SH-SY5Y (cell line): ENCODE data around the gene SEPTIN11.

Experiments
- GATA2 ChIP-seq: IDR thresholded peaks from 2 replicates; pipeline ENCODE4 v1.6.1; 2011; ENCODE audit warnings: mild to moderate bottlenecking, low read depth, low read length
- GATA3 ChIP-seq: IDR thresholded peaks from 2 replicates; pipeline ENCODE4 v1.6.1; 2011; ENCODE audit warnings: low read depth, mild to moderate bottlenecking, low read length, moderate library complexity

The SEPTIN11 gene

DNA sequence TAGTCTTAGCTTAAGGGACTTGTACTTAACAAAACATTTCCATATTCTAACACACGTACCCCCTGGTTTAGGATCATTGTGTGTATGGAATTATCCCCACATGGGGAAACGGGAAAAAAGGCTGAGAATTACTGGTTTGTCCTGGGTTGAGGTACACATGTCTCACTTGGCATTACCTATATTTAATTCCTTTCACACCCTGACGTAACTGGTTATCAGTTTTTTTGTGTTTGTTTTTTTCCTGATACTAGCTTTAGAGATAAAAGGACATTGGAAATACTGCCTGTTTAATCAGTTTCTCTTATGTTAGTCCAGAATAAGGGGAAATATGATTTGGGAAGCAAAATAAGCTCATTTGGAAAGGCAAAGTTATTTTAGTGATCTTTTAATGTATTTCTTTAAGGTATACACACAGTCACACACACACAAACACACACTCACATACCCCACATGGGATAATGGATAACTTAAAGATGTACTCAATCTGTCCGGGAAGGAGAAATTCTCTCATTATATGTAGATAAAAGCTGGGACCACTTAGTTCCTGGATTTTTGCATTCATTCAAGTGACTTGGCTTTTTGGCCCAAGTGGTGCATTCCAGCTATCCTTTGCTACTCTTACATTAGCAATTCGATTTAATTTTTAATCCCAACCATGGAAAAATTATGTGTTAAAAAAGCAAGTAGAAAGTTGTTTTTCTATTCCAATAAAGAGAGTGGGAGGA lies 13.0 kb downstream of the SEPTIN11 start:
- TF ChIP-seq GATA3: no peak
- TF ChIP-seq GATA2: no peak

DNA sequence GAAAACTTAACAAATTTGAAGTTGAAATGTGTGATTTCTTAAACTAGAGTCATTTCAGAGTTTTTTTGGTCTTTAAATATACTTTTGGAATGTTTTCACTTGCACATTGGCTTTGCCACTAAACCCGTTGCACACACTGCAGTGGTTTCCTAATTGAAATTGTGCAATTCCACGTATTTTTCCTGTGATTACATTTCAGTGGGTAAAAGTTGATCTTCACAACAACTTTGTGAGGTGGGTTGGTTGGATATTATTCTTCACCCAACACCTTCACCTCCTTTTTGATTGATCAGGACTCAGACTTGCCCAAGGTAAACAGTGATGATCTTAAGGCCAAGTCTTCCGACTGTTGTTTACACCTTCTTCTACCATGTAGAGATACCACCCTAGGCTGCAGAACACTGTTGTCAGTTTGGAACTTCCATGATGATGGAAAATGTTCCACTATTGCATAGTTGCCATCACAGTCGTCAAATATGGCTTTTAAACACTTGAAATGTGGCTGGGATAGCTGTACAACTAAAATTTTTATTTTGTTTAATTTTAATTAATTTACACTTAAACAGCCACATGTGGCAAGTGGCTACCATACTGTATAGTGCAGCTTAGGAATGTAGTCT lies 13.7 kb downstream of the SEPTIN11 start:
- TF ChIP-seq GATA2 (no peak), GATA3 (no peak)

DNA sequence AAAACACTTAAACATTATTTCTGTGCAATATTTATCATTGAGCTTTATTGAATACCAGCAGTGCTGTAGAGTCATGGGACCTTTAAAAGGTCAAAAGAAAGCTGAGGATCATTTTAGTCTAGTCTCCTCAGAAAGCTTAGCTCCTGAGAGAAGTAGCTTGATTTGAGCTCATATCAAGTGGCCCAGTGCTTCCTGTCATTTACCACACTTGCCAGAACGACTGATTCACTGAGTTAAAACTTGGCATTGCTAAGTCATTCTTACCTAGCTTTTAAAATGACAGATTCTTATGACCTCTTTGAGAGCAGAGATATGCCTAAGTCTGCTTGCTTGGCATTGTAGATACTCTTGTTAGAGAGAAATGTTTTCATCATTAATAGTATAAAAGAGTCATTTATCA lies 15.2 kb downstream of the SEPTIN11 start:
- TF ChIP-seq GATA2 (no peak), GATA3 (no peak)

DNA sequence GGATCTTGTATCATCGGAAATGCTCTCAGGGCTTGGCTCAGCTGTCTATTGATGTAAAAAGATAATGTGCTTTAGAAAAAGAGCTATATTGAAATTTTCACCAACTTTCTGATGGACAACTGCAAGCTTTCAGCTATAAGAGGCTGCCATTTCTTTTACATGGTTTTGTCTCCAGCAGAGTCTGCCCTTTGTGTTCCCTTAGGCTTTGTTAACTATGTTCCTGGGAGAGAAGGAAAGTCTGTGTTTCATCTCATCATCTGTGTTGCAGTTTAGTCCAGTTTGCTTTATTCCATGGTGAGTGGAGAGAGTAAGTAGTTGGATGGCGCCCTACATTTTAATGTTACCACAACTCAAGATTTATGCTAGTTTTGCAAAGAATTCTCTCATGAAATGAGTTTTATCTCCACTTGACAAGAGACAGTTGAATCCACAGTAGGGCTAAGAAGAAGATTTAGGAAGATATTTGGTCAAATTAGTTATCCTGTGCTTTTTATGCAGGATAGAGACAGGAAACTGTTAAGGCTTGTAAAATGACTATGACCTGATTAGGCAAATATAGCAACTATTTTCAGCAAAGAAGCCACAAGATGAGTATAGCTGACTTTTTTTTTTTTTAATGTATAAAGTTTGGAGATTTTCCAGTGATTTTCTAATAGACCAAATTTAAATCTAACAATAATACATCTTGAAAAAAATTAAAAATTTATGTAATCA lies 16.5 kb downstream of the SEPTIN11 start:
- TF ChIP-seq GATA2 (no peak), GATA3 (no peak)

DNA sequence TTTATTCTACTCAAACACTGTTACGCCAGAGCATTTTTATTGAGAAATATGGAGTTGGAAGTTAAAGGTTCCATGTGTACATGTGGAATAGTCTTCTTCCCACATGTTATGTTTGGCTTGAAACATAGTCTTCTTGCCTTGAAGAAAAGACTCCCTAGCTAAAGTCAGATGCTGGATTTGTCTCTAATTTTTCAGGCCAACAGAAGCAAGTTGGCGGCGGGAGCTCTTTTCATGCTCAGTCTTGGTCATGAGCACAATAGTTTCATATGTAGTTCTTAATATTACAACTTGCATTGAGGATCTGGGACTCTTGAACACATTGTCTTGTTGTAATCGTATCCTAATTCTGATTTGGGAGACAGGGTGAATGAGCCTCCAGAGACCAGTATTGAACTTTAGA lies 19.4 kb downstream of the SEPTIN11 start:
- no peak for TF ChIP-seq GATA2
- no peak for TF ChIP-seq GATA3

DNA sequence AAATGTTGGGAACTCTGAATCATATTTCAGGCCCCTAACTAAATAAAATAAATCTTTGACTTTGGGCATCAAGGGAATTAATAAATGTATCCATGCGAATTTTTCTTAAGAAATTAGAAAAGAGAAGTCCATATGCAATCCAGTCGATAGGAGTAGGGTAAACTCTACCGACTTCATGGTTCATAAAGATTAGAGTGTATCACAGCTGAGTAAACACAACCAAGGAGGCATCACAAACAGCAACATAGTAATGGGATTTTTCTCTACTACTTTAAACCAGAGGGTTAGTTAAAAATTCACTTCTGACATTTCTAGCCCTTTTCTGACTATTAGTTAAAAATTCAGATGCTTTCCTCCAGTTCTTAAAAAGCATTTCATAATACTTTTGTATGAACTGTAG lies 19.9 kb downstream of the SEPTIN11 start:
- no peak for TF ChIP-seq GATA2
- TF ChIP-seq GATA3: no peak

DNA sequence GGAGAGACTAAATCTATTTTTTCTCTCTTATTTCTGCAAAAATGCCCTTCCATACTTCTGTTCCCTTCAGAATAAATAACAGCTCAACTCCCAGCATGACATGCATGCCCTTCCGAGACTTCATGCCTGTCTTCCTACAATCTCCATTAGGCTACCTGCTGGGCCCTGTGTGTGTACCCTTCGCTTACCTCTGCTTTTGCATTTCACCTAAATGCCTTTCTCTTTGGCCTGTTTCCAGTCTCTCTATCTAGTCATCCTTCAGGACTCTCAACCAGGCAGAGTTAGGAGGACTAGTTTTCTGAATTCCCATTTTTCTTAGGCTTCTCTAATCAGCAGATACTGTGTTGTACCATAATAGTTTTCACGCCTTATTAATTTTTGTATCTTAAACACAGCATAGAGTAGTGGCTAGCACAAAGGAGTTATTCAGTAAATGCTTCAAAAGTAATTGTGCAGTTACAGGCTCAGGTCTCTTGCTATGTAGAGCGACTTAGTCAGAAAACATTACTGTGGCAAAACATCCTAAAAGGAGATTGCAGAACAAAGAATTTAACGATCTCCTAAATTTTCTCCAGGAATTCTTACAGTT lies 20.5 kb downstream of the SEPTIN11 start:
- no peak for TF ChIP-seq GATA3
- TF ChIP-seq GATA2: no peak

DNA sequence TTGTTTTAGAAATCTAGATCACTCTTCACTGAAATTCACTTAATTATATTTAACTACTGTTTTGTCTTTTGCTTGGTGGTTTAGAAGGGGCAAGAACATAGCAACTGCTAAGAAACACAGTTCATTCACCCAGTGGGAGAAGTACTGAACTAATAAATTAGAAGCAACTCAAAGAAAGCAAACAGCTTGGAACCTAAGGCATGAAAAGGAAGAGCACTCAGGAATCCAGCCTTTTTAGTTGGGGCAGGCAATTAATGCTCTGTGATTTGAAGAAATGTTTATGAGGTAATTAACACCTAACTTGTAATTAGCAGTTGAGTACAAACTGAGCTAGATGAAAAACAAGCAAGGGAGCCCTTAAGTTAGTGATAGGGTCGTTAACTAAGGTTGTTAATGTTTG lies 22.8 kb downstream of the SEPTIN11 start:
- no peak for TF ChIP-seq GATA3
- TF ChIP-seq GATA2: no peak

DNA sequence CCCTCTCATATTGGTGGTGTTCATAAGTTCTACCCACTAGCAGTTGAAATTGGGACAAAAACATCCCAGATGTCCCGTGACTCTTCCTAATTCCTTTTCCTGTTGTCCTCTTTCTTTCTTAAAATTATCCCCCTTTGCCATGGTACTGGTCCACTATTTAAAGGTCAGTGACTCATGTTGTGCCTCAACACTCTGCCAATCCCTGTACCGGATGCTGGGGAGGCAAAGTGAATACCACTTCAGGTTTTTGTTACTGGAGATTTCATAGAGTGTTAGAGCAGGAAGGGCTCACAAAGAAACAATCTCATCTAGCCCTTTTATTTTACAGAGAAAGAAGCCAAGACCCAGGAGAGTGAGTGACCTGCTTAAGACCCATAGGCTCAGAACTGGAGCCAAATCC lies 24.6 kb downstream of the SEPTIN11 start:
- no peak for TF ChIP-seq GATA2
- no peak for TF ChIP-seq GATA3

DNA sequence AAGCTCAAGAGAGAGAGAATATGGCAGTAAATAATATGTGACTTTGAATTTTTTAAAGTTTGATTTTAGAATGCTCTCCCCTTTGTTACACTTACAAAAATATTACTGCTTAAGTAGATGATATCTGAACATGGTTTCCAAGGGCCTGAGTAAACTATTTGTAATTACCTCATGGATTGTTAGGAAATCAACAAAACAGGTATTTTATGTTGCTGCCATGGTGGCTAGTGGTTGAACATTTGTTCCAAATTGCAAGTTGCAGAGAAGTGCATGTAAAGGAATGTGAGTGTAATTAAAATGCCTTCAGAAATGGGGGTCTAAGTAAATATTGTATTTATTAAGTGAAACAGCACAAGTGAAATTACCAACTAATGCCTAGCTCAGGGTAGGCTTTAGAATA lies 27.6 kb downstream of the SEPTIN11 start:
- TF ChIP-seq GATA3: no peak
- no peak for TF ChIP-seq GATA2

DNA sequence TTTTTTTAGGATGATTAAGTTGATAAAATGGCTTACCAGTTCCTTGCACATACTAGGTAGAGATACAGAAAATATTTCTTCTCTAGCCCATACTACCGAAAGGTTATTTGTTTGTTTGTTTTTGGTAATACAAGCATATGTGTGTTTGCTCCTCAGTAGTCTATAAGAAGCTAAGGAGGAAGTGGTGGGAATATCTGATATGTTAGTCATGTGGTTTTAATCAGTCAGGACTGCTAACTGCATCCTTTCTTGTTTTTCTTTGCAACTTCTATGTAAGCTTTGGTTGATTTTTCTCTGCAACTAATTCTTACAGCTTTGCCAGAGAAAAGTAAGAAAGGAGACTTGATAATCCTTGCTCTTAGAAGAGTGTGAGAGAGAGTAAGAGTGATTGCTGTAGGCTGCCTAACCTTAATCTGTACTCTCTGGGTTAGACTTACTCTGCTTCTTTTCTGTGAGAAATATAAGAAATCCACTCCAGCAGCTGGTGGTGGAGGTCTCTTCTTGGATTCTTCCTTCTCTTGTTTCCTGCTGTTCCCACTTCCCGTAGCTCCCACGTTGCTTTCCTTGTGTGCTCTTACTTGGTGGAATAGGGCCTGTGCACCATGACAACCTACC lies 28.3 kb downstream of the SEPTIN11 start:
- TF ChIP-seq GATA2 (no peak), GATA3 (no peak)

DNA sequence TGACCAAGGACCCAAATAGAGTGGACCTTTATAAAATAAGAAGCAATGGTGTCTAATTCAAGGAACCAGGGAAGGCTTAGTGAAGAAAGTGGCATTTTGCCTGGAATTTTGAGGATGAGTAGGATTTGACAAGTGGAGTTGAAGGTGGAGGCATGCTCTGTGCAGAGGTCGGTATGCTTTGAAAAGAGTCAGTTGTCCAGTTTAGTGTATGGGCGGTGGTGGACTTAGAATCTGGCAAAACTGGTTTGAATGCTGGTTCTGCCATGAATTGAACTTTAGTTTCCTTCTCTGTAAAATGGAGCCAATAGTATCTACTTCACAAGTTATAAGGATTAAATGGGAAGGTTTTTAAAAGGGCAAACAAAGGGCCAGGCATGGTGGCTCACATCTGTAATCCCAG lies 29.7 kb downstream of the SEPTIN11 start:
- TF ChIP-seq GATA3: no peak
- no peak for TF ChIP-seq GATA2

DNA sequence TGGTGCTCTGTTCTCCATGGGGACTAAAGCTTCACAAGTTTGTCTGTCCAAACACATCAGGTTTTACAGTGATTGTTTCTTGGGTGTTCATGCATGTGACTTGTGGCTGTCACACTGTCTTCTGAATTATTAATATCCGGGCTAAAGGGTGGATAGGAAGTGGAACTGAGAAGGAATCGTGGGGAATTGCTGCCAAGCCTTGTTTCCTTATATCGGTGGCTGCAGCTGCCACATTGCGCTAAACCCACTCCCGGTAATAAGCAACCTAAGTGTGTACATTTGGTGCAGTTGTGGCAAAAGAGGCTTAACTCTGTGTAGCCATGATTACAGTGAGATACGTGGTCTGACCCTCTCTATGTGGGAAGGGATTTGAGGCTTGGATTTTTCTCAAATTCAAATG lies 30.7 kb downstream of the SEPTIN11 start:
- TF ChIP-seq GATA2 (no peak), GATA3 (no peak)

DNA sequence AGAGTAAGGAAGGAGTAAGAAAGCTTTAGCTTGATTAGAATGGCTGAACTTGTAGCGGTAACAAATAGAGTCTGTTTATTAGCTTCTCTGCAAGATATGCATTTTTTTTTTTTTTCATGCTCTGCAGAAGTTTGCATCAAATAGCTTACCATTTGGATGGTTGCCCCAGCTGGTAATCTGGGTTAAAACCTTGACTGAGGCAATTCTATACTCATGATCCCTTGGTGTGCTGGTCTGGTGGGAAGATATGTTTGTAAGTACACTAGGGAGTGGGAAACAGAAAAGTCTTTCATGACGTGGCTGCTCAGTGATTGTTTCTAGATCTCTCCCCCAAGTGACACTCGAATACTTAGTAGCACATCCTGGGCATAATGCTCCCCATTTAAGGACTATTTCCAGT lies 32.1 kb downstream of the SEPTIN11 start:
- TF ChIP-seq GATA3: no peak
- TF ChIP-seq GATA2: no peak

DNA sequence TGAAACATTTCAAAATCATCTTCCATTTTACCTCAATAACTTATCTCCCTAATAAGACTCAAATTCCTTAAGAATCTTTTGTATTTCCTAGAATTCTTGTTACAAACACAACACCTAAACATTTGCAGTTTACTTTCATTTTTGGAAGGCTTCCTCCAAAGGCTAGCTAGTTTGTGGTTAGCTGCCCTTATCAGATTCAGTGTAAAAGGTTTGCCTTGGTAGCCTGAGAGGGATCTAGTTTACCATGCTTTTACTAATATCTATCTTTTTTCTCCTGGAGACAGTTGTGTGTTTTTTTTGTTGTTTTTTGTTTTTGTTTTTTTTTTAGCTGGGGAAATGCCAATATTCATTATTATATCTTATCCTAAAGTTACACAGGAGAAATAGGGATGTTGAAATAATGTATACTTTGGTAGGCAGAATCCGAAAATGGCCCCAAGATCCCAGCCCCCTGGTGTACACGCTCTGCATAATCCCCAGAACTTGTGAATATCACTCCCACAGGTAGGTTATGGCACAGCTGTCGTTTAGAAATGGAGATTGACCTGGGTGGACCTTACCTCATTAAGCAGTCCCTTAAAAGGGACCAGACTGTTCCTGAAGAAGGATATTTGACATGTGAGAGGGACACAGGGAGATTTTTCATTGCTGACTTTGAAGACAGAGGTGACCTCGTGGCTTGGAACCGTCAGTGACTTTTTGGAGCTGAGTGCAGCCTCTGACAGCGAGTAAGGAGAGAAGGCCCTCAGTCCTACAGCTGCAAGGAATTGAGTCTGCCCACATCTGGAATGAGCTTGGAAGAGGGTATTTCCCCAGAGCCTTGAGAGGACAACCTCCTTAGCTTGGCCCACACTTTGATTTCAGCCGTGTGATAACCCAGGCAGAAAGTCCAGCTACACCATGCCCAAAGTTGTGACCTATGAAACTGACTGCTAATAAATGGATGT lies 33.4 kb downstream of the SEPTIN11 start:
- no peak for TF ChIP-seq GATA2
- no peak for TF ChIP-seq GATA3
